Panc1 (cell line): ENCODE measurements around the gene FKBP9. TPM values are rescaled to one million over a fixed set of nuclear protein-coding genes. Genes with fewer than 3 reads are reported as not detected.

ENCODE experiments used
- ATAC-seq: fragments of 200-7000 bp; cut with Tn5 transposase; 2 replicates; pipeline ENCODE4 v1.9.1; 2020; ENCODE audit warnings: mild to moderate bottlenecking, moderate library complexity
- BruUV-seq: library from RNA; stranded (reverse); fragments of 400-500 nt; replicated peaks from 2 replicates; lab custom pipeline; 2021; lab: Mats Ljungman, UMichigan
- CTCF ChIA-PET: fragments of 300-600 bp; sonication (Branson Sonifier 250); formaldehyde crosslinking; loops from one replicate; lab custom pipeline; 2022; ENCODE audit warnings: antibody characterized with exemption; lab: Charles Lee
- POLR2A ChIA-PET: fragments of 300-600 bp; sonication (Branson Sonifier 250); formaldehyde crosslinking; loops from one replicate; lab custom pipeline; 2022; ENCODE audit warnings: antibody characterized with exemption; lab: Charles Lee
- DNase-seq: peaks from one replicate; pipeline ENCODE4 v3.0.0-alpha.2; 2010; ENCODE audit warnings: low read depth, low spot score
- H3K27ac ChIP-seq: 2 replicates; pipeline ENCODE4 v1.5.1; 2011; ENCODE audit warnings: mild to moderate bottlenecking, low read length, inconsistent platforms
- H3K27me3 ChIP-seq: fragments of 200-500 bp; sonication (Bioruptor generic); 2 replicates; pipeline ENCODE4 v1.6.0; 2014; ENCODE audit warnings: low read length, inconsistent platforms; ENCODE audit not compliant: control insufficient read depth, insufficient read depth
- H3K36me3 ChIP-seq: fragments of 200-500 bp; sonication (Bioruptor generic); 2 replicates; pipeline ENCODE4 v1.5.1; 2014; ENCODE audit warnings: inconsistent platforms, mild to moderate bottlenecking, low read length, moderate library complexity; ENCODE audit not compliant: control insufficient read depth, insufficient read depth
- H3K4me1 ChIP-seq: 2 replicates; pipeline ENCODE4 v1.5.1; 2011; ENCODE audit warnings: inconsistent platforms, mild to moderate bottlenecking, low read length, moderate library complexity; ENCODE audit not compliant: control insufficient read depth, insufficient read depth
- H3K4me3 ChIP-seq, 2 experiments: 2 replicates each; pipeline ENCODE4 v1.5.1; 2011 to 2012; ENCODE audit warnings: low read depth in 2 of 2, low read length in 2 of 2, mild to moderate bottlenecking in 2 of 2, inconsistent platforms in 1 of 2, moderate library complexity in 1 of 2
- H3K9me3 ChIP-seq: fragments of 200-500 bp; sonication (Bioruptor generic); 2 replicates; pipeline ENCODE4 v1.5.1; 2014; ENCODE audit warnings: low read depth, mild to moderate bottlenecking, inconsistent platforms, low read length, moderate library complexity; ENCODE audit not compliant: control insufficient read depth, insufficient read depth
- CTCF ChIP-seq: fragments of 450-650 bp; IDR thresholded peaks from 2 replicates; pipeline ENCODE4 v1.5.1; 2017; ENCODE audit warnings: mild to moderate bottlenecking
- POLR2AphosphoS5 ChIP-seq: IDR thresholded peaks from 2 replicates; pipeline ENCODE4 v1.6.1; 2012; ENCODE audit warnings: mild to moderate bottlenecking, low read depth, low read length, moderate library complexity
- SIN3A ChIP-seq: IDR thresholded peaks from 2 replicates; pipeline ENCODE4 v1.6.1; 2012; ENCODE audit warnings: low read depth, mild to moderate bottlenecking, low read length, moderate library complexity, borderline replicate concordance; ENCODE audit not compliant: insufficient read depth
- TCF7L2 ChIP-seq: IDR thresholded peaks from 2 replicates; pipeline ENCODE4 v1.6.1; 2011; ENCODE audit warnings: mild to moderate bottlenecking, low read depth, low read length, inconsistent platforms
- in situ Hi-C: cut with HindIII; loops from 2 replicates; pipeline ENCODE4 v1.10.0; 2016; ENCODE audit warnings: low sequenced_read_pairs, low pct_unique_long_range_greater_than_20kb
- intact Hi-C: fragments of 100-400 bp; cut with micrococcal nuclease; formaldehyde crosslinking; loops from one replicate; pipeline ENCODE4 v1.10.0; 2022; ENCODE audit not compliant: unreplicated experiment
- total RNA-seq: library from RNA; stranded (reverse); gene quantifications from one replicate; pipeline ENCODE4 v1.2.1, GENCODE V29; 2021; ENCODE audit not compliant: unreplicated experiment

FKBP9 gene
- total RNA-seq, 1 experiment from 2014 or later = 183 TPM

DNA sequence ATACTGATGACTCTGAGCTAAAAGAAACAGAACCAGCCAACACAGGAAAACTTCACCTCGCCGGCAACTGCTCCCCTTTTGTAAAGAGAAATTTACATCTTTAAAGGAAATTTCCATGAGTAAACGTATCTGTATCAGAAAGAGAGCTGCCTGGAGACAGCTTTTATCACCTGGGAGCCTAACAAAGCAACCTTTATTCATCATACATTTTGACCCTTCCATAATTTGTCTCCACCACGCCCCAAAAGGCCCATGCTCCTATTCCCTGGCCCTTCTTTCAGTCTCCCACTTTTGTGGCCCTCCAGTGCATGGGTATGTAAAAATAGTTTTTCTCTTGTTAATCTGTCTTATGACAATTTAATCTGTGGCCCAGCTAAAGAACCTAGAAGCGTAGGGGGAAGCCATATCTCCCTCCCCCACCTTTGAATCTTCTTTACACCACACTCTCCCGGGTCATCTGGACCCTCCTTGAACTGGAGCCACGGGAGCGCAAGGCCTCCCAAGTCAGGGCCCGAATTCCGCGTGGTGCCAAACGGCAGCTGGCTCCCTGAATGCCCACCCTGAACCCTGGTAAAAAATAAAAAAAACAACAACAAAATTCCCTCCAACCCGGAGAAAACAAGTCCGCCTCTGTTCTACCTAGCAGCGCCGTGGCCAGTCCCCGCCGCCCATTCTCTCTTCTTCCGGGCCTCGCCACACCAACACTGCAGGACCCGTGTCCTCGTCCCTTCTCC is 15.4 kb upstream of the FKBP9 start:
- Histone ChIP-seq H3K4me1 (peaks cover 9% of the 10 kb centered on the region), H3K27me3 (no peaks in the 10 kb centered on the region), H3K27ac (peak overlapping the region; percentile 89), H3K4me3 (peak overlapping the region; percentile 77 to 90), H3K36me3 (no peaks in the 10 kb centered on the region), H3K9me3 (no peaks in the 10 kb centered on the region)
- CTCF ChIA-PET = interaction anchor here (0.7 to 0.9 kb wide), 2 partner anchors 11 to 96 kb away, joined by 3 read pairs; no protein-coding TSS in a partner anchor
- intact Hi-C loops (loop anchor here (5.0 kb wide), 2 partner anchors 165 to 175 kb away; partner anchors contain the start of gene RP9), in situ Hi-C loops (no loop called here)
- TF ChIP-seq CTCF = no peak
- TF ChIP-seq SIN3A = no peak
- DNase-seq = no peak
- TSS peak; percentile 79 for BruUV-seq
- POLR2A ChIA-PET = interaction anchor here (0.5 to 0.7 kb wide), 2 partner anchors 50 to 68 kb away, joined by 3 to 5 read pairs; no protein-coding TSS in a partner anchor
- ATAC-seq = peak; percentile 56

GRCh38 chr7:32942415-32943251 is 14.6 kb upstream of the FKBP9 start:
- H3K9me3 ChIP-seq = peaks cover 3% of the 10 kb centered on the region; the same call in 1 of the 2 replicates
- in situ Hi-C loops (no loop called here), intact Hi-C loops (loop anchor here (5.0 kb wide), 2 partner anchors 165 to 175 kb away; partner anchors contain the start of gene RP9)
- H3K4me3 ChIP-seq = peak overlapping the region; percentile 77 to 90
- no peaks in the 10 kb centered on the region for H3K36me3 ChIP-seq
- peak; percentile 98 for ATAC-seq
- H3K4me1 ChIP-seq = peaks cover 7% of the 10 kb centered on the region
- no TSS peak for BruUV-seq
- TF ChIP-seq CTCF = peak; percentile 98
- peak; percentile 23; the same call in 1 of the 2 replicates for TF ChIP-seq POLR2AphosphoS5
- no peak for TF ChIP-seq TCF7L2
- TF ChIP-seq SIN3A = peak; percentile 47; the same call in 1 of the 2 replicates
- H3K27me3 ChIP-seq = no peaks in the 10 kb centered on the region
- POLR2A ChIA-PET = interaction anchor here (0.6 kb wide), 2 partner anchors 13 to 14 kb away, joined by 3 read pairs; no protein-coding TSS in a partner anchor
- CTCF ChIA-PET = interaction anchor here (0.6 to 0.7 kb wide), 4 partner anchors 12 to 167 kb away, joined by 3 to 5 read pairs (median 3); no protein-coding TSS in a partner anchor
- no peak for DNase-seq
- peak overlapping the region; percentile 89 for H3K27ac ChIP-seq
